OCI-LY7 (cell line): ENCODE results near the gene APEH. TPM values are rescaled to one million over a fixed set of nuclear protein-coding genes. Genes with fewer than 3 reads are reported as not detected.

ENCODE experiments used
- BruUV-seq: library from RNA; stranded (reverse); fragments of 400-500 nt; replicated peaks from 2 replicates; lab custom pipeline; 2021; lab: Mats Ljungman, UMichigan
- CTCF ChIA-PET: fragments of 300-600 bp; sonication (Branson Sonifier 250); formaldehyde crosslinking; loops from one replicate; lab custom pipeline; 2022; ENCODE audit warnings: antibody characterized with exemption; ENCODE audit not compliant: unreplicated experiment; lab: Charles Lee
- POLR2A ChIA-PET: fragments of 300-600 bp; sonication (Branson Sonifier 250); formaldehyde crosslinking; loops from one replicate; lab custom pipeline; 2022; ENCODE audit warnings: antibody characterized with exemption; lab: Charles Lee
- DNase-seq: peaks from one replicate; pipeline ENCODE4 v3.0.0-alpha.2; 2015; ENCODE audit warnings: low spot score
- H2AFZ ChIP-seq: fragments of 200-600 bp; sonication (generic), shearing (Covaris generic); 2 replicates; pipeline ENCODE4 v1.6.1; 2014; ENCODE audit warnings: mild to moderate bottlenecking, antibody characterized with exemption, low read length, moderate library complexity
- H3K27ac ChIP-seq: fragments of 200-600 bp; sonication (generic); 2 replicates; pipeline ENCODE4 v1.5.1; 2014; ENCODE audit warnings: mixed run types, low read depth, mild to moderate bottlenecking, moderate library complexity, low read length, inconsistent platforms; ENCODE audit not compliant: poor library complexity, severe bottlenecking
- H3K36me3 ChIP-seq: fragments of 200-600 bp; sonication (generic); 2 replicates; pipeline ENCODE4 v1.6.1; 2014; ENCODE audit warnings: mild to moderate bottlenecking, antibody characterized with exemption, low read length, moderate library complexity, mixed read lengths; ENCODE audit not compliant: insufficient read depth
- H3K4me1 ChIP-seq: fragments of 200-600 bp; sonication (generic); 2 replicates; pipeline ENCODE4 v1.5.1; 2014; ENCODE audit warnings: mild to moderate bottlenecking, low read length; ENCODE audit not compliant: insufficient read depth, poor library complexity, severe bottlenecking
- H3K4me2 ChIP-seq: fragments of 200-600 bp; sonication (generic); 2 replicates; pipeline ENCODE4 v1.6.1; 2014; ENCODE audit warnings: mild to moderate bottlenecking, low read length
- H3K4me3 ChIP-seq: fragments of 200-600 bp; sonication (generic); 2 replicates; pipeline ENCODE4 v1.5.1; 2014; ENCODE audit warnings: mild to moderate bottlenecking, low read depth, low read length; ENCODE audit not compliant: poor library complexity, severe bottlenecking
- H3K79me2 ChIP-seq: fragments of 200-600 bp; sonication (generic); 2 replicates; pipeline ENCODE4 v1.6.1; 2016; ENCODE audit warnings: low read depth, mild to moderate bottlenecking, low read length, moderate library complexity, mixed read lengths; ENCODE audit not compliant: insufficient read depth
- H3K9me2 ChIP-seq: fragments of 200-600 bp; sonication (generic); 2 replicates; pipeline ENCODE4 v1.6.1; 2016; ENCODE audit warnings: mild to moderate bottlenecking, low read length, mixed read lengths; ENCODE audit not compliant: insufficient read depth
- H3K9me3 ChIP-seq: fragments of 200-600 bp; sonication (generic); 2 replicates; pipeline ENCODE4 v1.6.1; 2014; ENCODE audit warnings: mild to moderate bottlenecking, mixed run types, low read length, mixed read lengths
- H4K20me1 ChIP-seq: fragments of 200-600 bp; sonication (generic); 2 replicates; pipeline ENCODE4 v1.6.1; 2014; ENCODE audit warnings: mild to moderate bottlenecking, antibody characterized with exemption, low read length, moderate library complexity, mixed read lengths; ENCODE audit not compliant: insufficient read depth
- CTCF ChIP-seq: fragments of 200-600 bp; sonication (generic); conservative IDR thresholded peaks from 2 replicates; pipeline ENCODE4 v1.5.1; 2014; ENCODE audit warnings: mild to moderate bottlenecking, antibody characterized with exemption, low read length, moderate library complexity, mixed read lengths
- EZH2phosphoT487 ChIP-seq: fragments of 200-600 bp; sonication (generic); IDR thresholded peaks from 2 replicates; pipeline ENCODE4 v1.6.1; 2018; ENCODE audit warnings: low read depth, borderline replicate concordance, mild to moderate bottlenecking, mixed run types, antibody characterized with exemption, low read length, moderate library complexity, mixed read lengths
- intact Hi-C: fragments of 100-400 bp; cut with micrococcal nuclease; formaldehyde crosslinking; loops from one replicate; pipeline ENCODE4 v1.10.0; 2022; ENCODE audit not compliant: unreplicated experiment
- total RNA-seq, 2 experiments: library from RNA; depleted of rRNA in 1 of 2; stranded (reverse); fragments of >200 nt in 1 of 2; shearing (Covaris generic) in 1 of 2; gene quantifications; 2 replicates each; pipeline ENCODE4 v1.2.3, GENCODE V29; 2014 to 2022

The APEH gene
- total RNA-seq, 2 experiments from 2014 or later = 112 to 132 TPM

- H3K9me3 ChIP-seq = no peaks in the 10 kb centered on the region
- CTCF ChIA-PET = interaction anchor here (0.5 kb wide), 1 partner anchor 202 kb away, joined by 4 read pairs; no protein-coding TSS in a partner anchor
- no TSS peak for BruUV-seq
- no peak overlapping the region for H2AFZ ChIP-seq
- H3K4me2 ChIP-seq = no peak overlapping the region
- H3K4me3 ChIP-seq = no peak overlapping the region
- TF ChIP-seq CTCF = no peak
- no peak for TF ChIP-seq EZH2phosphoT487
- no peaks in the 10 kb centered on the region for H3K9me2 ChIP-seq
- H3K36me3 ChIP-seq = 0 out of 2 replicates have a peak, but pooled peaks cover 10% of the 10 kb centered on the region
- DNase-seq = no peak
- no peaks in the 10 kb centered on the region for H3K4me1 ChIP-seq
- POLR2A ChIA-PET = no interaction called here
- H4K20me1 ChIP-seq = no peaks in the 10 kb centered on the region
- H3K79me2 ChIP-seq = no peaks in the 10 kb centered on the region
- no peak overlapping the region for H3K27ac ChIP-seq
- intact Hi-C loops = no loop called here
These were observed 32.4 kb downstream of the APEH start for GRCh38 chr3:49706456-49707112.

DNA sequence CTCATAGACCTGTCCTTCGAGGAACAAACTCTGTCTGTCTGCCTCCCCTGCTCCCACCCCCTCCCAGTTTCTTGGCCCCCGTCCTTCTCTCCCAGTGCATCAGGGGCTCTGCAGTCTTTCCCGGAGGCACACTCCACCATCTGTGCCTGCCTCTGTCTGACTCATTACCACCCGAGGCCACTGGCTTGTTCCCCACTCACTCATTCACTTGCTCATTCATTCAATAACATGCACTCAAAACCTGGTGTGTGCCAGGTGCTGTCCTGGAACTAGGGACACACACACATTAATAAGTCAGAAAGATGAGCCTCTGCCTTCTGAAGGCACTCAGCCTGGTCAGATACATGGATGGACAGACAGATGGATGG is 32.9 kb downstream of the APEH start:
- Histone ChIP-seq H3K79me2 (no peaks in the 10 kb centered on the region), H3K4me3 (no peak overlapping the region), H3K9me2 (no peaks in the 10 kb centered on the region), H4K20me1 (no peaks in the 10 kb centered on the region), H3K9me3 (no peaks in the 10 kb centered on the region), H3K4me1 (no peaks in the 10 kb centered on the region), H3K4me2 (no peak overlapping the region), H3K27ac (no peak overlapping the region), H2AFZ (no peak overlapping the region), H3K36me3 (0 out of 2 replicates have a peak, but pooled peaks cover 5% of the 10 kb centered on the region)
- no peak for TF ChIP-seq EZH2phosphoT487
- no peak for TF ChIP-seq CTCF
- CTCF ChIA-PET = no interaction called here
- intact Hi-C loops = no loop called here
- BruUV-seq = no TSS peak
- POLR2A ChIA-PET = interaction anchor here (0.6 kb wide), 1 partner anchor 375 kb away, joined by 3 read pairs; no protein-coding TSS in a partner anchor
- no peak for DNase-seq

DNA sequence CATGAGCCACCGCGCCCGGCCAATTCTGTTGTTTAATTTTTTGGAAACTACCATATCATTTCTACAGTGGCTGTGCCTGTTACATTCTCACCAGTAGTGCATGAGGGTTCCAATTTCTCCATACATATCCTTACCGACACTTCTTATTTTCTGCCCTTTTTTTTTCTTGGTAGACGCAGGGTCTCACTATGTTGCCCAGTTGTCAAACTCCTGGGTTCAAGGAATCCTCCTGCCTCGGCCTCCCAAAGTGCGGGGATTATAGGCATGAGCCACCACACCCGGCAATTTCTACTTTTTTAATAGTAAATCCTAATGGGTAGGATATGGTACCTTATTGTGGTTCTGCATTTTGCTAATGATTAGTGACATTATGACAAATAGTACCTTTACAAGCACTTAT is 35.7 kb downstream of the APEH start:
- Histone ChIP-seq H3K4me3 (no peak overlapping the region), H3K36me3 (0 out of 2 replicates have a peak, but pooled peaks cover 4% of the 10 kb centered on the region), H3K27ac (no peak overlapping the region), H3K79me2 (no peaks in the 10 kb centered on the region), H3K4me1 (no peaks in the 10 kb centered on the region), H3K9me2 (no peaks in the 10 kb centered on the region), H3K9me3 (no peaks in the 10 kb centered on the region), H3K4me2 (no peak overlapping the region), H2AFZ (no peak overlapping the region), H4K20me1 (no peaks in the 10 kb centered on the region)
- intact Hi-C loops = no loop called here
- POLR2A ChIA-PET = no interaction called here
- DNase-seq = no peak
- BruUV-seq = no TSS peak
- CTCF ChIA-PET = no interaction called here
- TF ChIP-seq CTCF = no peak
- no peak for TF ChIP-seq EZH2phosphoT487
